HUES6 (cell line): ENCODE results near the gene ZNF316.

Source experiments
- H3K27ac ChIP-seq: 2 replicates; pipeline ENCODE4 v1.7.0; 2013; ENCODE audit warnings: low read depth, mild to moderate bottlenecking, low read length, inconsistent platforms
- H3K27me3 ChIP-seq: 2 replicates; pipeline ENCODE4 v1.6.1; 2013; ENCODE audit warnings: low read length; ENCODE audit not compliant: control insufficient read depth, insufficient read depth
- H3K36me3 ChIP-seq: 2 replicates; pipeline ENCODE4 v1.6.1; 2013; ENCODE audit warnings: low read length; ENCODE audit not compliant: control insufficient read depth, insufficient read depth
- H3K4me1 ChIP-seq: 2 replicates; pipeline ENCODE4 v1.6.1; 2013; ENCODE audit warnings: low read length; ENCODE audit not compliant: control insufficient read depth, insufficient read depth
- H3K4me3 ChIP-seq: 2 replicates; pipeline ENCODE4 v1.5.1; 2013; ENCODE audit warnings: low read depth, low read length
- H3K9ac ChIP-seq: one replicate; pipeline ENCODE4 v1.6.1; 2013; ENCODE audit warnings: mild to moderate bottlenecking, low read length
- H3K9me3 ChIP-seq: 2 replicates; pipeline ENCODE4 v1.6.1; 2013; ENCODE audit warnings: low read depth, low read length; ENCODE audit not compliant: control insufficient read depth, insufficient read depth

The ZNF316 gene

DNA sequence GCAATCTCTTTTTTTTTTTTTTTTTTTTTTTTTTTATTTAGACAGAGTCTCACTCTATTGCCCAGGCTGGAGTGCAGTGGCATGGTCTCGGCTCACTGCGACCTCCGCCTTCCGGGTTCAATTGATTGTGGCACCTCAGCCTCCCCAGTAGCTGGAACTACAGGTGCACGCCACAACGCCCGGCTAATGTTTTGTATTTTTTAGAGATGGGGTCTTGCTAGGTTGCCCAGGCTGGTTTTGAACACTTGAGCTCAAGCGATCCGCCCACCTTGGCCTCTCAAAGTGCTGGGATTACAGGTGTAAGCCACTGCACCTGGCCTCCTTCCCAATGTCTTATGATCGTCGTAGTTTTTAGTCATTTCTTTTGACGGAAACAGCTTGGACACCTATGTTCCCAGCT is 28.3 kb upstream of the ZNF316 start:
- Histone ChIP-seq H3K27ac (no peak overlapping the region), H3K27me3 (peaks cover 8% of the 10 kb centered on the region; the same call in 1 of the 2 replicates), H3K9me3 (no peaks in the 10 kb centered on the region), H3K4me1 (peaks cover 4% of the 10 kb centered on the region), H3K4me3 (no peak overlapping the region), H3K9ac (no peak overlapping the region), H3K36me3 (peaks cover 16% of the 10 kb centered on the region)

DNA sequence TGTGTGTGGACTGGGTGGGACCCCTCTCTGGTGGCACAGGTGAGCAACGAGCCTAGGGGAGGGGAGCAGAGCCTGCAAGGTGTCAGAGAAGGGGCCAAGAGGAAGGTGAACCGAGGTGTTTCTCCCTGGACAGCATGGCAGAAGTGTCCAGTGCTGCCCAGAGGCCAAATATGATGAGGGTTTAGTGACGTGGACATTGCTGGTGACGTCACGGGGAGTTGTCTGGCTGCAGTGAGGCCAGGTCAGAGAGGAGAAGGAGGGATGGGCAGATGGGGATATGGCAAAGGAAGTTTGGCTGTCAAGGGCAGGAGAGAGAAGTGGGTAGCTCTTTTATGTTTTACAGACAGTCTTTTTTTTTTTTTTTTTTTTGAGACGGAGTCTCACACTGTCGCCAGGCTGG is 24.3 kb upstream of the ZNF316 start:
- peaks cover 15% of the 10 kb centered on the region for H3K4me1 ChIP-seq
- H3K27ac ChIP-seq = no peak overlapping the region
- H3K4me3 ChIP-seq = no peak overlapping the region
- no peaks in the 10 kb centered on the region for H3K9me3 ChIP-seq
- H3K27me3 ChIP-seq = peaks cover 15% of the 10 kb centered on the region; the same call in 1 of the 2 replicates
- no peak overlapping the region for H3K9ac ChIP-seq
- H3K36me3 ChIP-seq = peaks cover 8% of the 10 kb centered on the region

DNA sequence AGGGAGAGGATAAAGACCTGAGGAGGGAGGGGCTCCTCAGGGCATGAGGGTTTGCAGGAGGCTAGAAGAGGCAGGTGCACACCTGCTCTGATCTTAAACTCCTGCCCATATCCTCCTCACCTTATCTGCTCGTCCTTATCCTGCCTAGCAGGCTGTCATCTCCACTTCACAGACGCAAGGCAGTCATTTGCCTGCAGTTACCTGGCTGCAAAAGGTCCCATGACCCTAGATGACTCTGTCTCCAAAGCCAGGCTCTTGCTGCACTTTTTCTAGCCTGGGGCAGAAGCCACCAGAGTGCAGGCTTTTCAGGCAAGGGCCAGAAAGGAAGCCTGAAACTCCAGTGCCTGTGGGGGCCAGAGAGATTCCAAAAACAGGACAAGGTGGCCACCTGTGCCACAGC is 23.4 kb upstream of the ZNF316 start:
- Histone ChIP-seq H3K36me3 (peaks cover 8% of the 10 kb centered on the region), H3K4me3 (no peak overlapping the region), H3K9ac (no peak overlapping the region), H3K4me1 (peaks cover 15% of the 10 kb centered on the region), H3K9me3 (no peaks in the 10 kb centered on the region), H3K27ac (no peak overlapping the region), H3K27me3 (peaks cover 15% of the 10 kb centered on the region; the same call in 1 of the 2 replicates)

DNA sequence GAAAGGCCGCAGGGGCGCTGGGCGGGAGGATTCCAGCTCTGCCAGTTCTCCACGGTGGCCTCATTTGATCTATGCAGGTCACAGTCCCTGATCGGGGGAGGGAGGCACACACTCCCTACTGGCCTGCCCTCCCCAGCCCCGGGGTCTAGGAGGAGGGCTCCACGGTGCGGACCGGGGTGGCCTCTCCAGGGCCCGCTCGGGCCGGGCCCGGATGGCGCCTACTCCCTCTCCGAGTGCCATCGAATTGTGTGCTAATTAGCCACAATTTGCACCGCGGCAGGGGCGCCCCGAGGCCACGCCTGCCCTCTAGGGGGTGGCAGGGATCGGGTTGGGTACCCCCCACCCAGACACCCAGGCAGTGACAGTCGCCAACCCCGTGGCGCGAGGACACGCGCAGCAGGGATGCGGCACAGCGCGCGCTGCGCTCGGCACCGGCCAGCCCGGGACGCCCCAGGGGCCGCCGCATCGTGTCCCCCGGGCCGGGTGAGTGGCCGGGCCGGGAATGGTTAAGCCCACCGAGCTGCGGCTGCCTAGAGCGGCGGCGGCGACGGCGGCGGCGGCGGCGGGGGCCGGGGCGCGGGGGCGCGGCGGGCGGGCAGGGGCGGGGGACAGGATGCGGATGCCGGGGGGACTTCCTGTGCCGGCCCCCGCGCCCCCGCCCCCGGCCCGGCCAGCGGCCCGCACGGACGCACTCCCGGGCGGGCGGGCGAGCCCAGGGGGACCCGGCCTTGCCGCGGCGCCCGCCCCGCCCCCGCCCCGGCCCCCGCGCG is 22.0 kb upstream of the ZNF316 start, which contains the start of gene ZNF853:
Gene ZNF853, plus strand, starts transcription at position 658 of the 770 bp plus-strand sequence. CDS start 565 bp downstream, outside the sequence.
- Histone ChIP-seq H3K27me3 (peaks cover 15% of the 10 kb centered on the region; the same call in 1 of the 2 replicates), H3K4me3 (peak within 1 kb of the TSS; percentile 96), H3K27ac (peak within 1 kb of the TSS; percentile 57; the same call in 1 of the 2 replicates), H3K36me3 (peaks cover 8% of the 10 kb centered on the region), H3K9me3 (no peaks in the 10 kb centered on the region), H3K4me1 (peaks cover 15% of the 10 kb centered on the region), H3K9ac (peak within 1 kb of the TSS; percentile 77)

DNA sequence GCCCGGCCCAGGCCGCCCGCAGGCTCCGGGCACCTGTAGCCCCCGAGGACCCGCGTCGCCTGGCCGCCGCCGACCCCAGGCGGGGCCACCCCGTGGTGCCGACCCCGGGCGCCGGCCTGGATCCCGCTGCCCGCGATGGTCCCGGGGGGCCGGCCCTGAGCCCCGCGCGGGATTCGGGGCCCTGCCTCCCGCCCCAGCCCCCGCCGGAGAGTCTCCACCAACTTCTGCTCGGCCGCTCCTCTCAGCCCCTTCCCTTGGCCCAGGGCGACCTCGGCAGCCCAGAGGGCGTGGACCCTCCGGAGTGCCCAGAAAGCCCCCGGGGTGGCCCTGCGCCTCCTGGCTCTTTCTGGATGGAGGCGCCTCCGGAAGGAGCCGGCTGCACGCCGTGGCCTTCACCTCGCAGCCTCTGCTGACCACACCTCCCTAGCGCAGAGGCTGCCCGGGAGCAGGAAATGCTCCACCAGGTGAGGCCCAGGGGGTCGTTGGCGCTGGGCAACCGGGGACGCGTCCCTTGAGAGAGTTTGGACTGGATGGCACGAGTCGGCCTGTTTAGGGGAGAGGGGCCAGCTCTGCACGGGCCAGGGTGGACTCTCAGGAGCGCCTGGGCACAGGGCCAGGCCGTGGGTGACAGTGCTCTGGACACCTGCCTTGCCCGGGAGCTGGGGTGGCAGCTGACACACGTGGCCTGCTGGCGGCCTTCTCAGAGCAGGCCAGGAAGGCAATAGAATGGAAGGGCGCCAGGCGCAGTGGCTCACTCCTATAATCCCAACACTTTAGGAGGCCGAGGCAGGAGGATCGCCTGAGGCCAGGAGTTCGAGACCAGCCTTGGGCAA is 21.2 kb upstream of the ZNF316 start:
- peak overlapping the region; percentile 65 for H3K4me3 ChIP-seq
- peaks cover 15% of the 10 kb centered on the region; the same call in 1 of the 2 replicates for H3K27me3 ChIP-seq
- H3K9me3 ChIP-seq = no peaks in the 10 kb centered on the region
- H3K36me3 ChIP-seq = peaks cover 10% of the 10 kb centered on the region
- H3K4me1 ChIP-seq = peaks cover 15% of the 10 kb centered on the region
- no peak overlapping the region for H3K27ac ChIP-seq
- peak overlapping the region; percentile 58 for H3K9ac ChIP-seq

DNA sequence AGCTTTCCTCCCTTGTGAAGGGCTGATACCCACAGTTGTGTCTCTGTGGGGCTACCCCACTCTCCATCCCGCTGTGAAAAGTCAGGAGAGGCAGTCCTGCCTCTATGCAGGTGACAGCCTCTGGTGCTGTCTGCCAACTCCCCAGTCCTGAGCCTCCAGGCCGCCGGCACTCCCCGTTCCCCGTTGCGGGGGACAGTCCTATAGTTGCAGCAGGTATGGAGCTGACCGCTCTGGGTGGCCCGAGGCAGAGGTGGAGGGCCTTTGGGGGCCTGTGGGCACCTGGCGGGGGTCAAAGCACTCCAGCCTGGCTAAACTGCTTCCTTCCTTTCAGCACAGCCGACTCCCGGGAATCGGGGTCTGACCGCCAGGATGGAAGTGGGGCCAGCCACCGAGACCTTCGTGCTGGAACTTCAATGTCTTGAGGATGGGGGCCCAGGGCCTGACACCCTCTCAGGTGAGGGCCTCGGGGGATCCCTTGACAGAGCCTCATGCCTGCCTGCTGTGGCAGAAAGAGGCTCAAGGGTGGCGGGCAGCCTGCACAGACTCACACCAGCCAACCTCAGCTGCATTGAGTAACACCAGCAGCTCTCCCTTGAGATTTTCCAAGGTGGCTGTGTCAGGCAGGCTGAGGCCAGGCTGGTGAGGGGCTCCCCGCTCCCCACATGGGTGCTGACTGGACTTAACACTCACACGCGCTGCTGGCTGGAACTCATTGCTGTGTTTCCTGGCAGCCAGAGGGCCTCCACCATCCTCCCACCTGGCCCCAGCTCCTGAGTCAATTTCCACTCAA is 20.1 kb upstream of the ZNF316 start:
- H3K4me3 ChIP-seq = no peak overlapping the region
- H3K36me3 ChIP-seq = peaks cover 20% of the 10 kb centered on the region
- H3K27ac ChIP-seq = no peak overlapping the region
- peaks cover 15% of the 10 kb centered on the region for H3K4me1 ChIP-seq
- no peaks in the 10 kb centered on the region for H3K9me3 ChIP-seq
- peaks cover 15% of the 10 kb centered on the region; the same call in 1 of the 2 replicates for H3K27me3 ChIP-seq
- H3K9ac ChIP-seq = no peak overlapping the region

DNA sequence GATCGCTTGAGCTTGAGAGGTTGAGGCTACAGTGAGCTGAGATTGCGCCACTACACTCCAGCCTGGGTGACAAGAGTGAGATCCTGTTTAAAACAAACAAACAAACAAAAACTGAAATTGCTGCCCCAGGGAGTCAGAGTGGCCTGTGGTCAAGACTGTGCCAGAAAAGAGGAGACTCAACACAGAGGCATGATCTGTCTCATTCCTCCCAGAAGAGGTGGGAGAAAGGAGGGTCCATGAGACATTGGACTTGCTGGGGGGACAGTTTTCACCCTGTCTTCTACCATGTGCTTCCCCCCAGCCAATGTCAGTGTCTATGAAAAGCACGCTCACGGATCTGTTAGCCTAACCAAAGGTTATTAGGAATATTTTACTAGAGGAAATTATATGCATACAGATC is 18.5 kb upstream of the ZNF316 start:
- Histone ChIP-seq H3K9me3 (no peaks in the 10 kb centered on the region), H3K4me1 (peaks cover 12% of the 10 kb centered on the region), H3K36me3 (peaks cover 30% of the 10 kb centered on the region), H3K27ac (no peak overlapping the region), H3K9ac (no peak overlapping the region), H3K27me3 (peaks cover 8% of the 10 kb centered on the region; the same call in 1 of the 2 replicates), H3K4me3 (no peak overlapping the region)

DNA sequence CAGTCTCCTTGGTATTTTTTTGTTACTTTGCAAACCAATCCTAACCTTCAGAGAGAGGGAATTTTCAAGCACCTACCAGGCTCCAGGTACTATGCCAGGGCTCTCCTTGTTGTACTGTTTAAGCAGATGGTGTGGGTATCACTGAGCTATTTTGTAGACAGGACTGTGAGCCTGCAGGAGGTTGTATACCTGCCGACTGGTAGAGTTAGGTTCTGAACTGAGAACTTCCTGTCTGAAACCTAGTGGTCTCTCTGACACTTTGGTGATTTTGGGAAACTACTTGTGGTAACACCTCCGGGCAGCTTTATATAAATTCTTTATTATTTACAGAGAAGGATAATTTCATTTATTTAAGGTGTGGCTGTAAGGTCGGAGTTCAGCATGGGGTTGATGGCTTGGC is 17.2 kb upstream of the ZNF316 start:
- Histone ChIP-seq H3K27me3 (no peaks in the 10 kb centered on the region; the same call in 1 of the 2 replicates), H3K9me3 (no peaks in the 10 kb centered on the region), H3K4me1 (no peaks in the 10 kb centered on the region), H3K27ac (no peak overlapping the region), H3K4me3 (no peak overlapping the region), H3K36me3 (peaks cover 30% of the 10 kb centered on the region), H3K9ac (no peak overlapping the region)

DNA sequence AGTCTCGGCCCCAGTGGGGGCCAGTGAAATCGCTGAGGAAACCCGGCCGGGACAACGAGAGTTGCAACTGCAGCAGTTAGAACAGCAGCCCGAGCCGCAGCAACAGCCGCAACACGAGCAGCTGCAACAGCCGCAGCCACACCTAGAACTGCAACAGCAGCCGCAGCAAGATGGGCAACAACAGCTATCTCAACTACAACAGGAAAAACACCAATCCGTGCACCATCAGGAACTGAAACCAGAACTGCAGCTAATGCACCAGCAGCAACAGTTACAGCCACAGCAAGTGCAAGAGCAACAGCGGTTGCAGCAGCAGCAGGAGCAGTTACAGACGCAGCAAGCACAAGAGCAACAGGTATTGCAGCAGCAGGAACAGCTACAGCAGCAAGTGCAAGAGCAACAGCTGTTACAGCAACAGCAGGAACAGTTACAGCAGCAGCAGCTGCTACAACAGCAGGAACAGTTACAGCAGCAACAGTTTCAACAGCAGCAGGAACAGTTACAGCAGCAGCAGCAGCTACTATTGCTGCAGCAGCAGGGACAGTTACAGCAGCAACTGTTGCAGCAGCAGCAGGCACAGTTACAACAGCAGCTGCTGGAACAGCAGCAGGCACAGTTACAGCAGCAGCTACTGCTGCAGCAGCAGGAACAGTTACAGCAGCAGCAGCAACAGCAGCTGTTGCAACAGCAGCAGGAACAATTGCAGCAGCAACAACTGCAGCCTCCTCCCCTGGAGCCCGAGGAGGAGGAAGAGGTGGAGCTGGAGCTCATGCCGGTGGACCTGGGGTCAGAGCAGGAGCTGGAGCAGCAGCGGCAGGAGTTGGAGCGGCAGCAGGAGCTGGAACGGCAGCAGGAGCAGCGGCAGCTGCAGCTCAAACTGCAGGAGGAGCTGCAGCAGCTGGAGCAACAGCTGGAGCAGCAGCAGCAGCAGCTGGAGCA is 15.7 kb upstream of the ZNF316 start:
- Histone ChIP-seq H3K27me3 (no peaks in the 10 kb centered on the region), H3K4me1 (no peaks in the 10 kb centered on the region), H3K4me3 (no peak overlapping the region), H3K9me3 (no peaks in the 10 kb centered on the region), H3K27ac (no peak overlapping the region), H3K9ac (no peak overlapping the region), H3K36me3 (peaks cover 30% of the 10 kb centered on the region)
